B cell (primary cell): ENCODE results near the gene HS2ST1. TPM values are rescaled to one million over a fixed set of nuclear protein-coding genes. Genes with fewer than 3 reads are reported as not detected.

Experiments
- ATAC-seq: fragments of 200-7000 bp; cut with Tn5 transposase; one replicate; pipeline ENCODE4 v1.10.0; 2021; ENCODE audit warnings: low read depth, mild to moderate bottlenecking, moderate number of reproducible peaks, moderate library complexity
- CTCF ChIA-PET: fragments of 350-600 bp; sonication (Branson Sonifier 250); formaldehyde crosslinking; loops from one replicate; lab custom pipeline; 2021; ENCODE audit warnings: antibody characterized with exemption, inconsistent platforms; lab: Charles Lee
- POLR2A ChIA-PET: fragments of 350-600 bp; sonication (Branson Sonifier 250); formaldehyde crosslinking; loops from one replicate; lab custom pipeline; 2021; ENCODE audit warnings: antibody characterized with exemption; lab: Charles Lee
- DNase-seq: peaks from one replicate; pipeline ENCODE4 v3.0.0; 2013
- H2AFZ ChIP-seq: 2 replicates; pipeline ENCODE4 v1.6.1; 2012; ENCODE audit warnings: mild to moderate bottlenecking, low read depth, low read length; ENCODE audit not compliant: insufficient read depth, poor library complexity, severe bottlenecking
- H3K27ac ChIP-seq, 2 donors: 1 replicate in 1 of 2; 2 replicates in 1 of 2; pipeline ENCODE4 v1.5.1; 2012 to 2013; ENCODE audit warnings: low read length in 2 of 2, mild to moderate bottlenecking in 2 of 2, moderate library complexity in 1 of 2
- H3K27me3 ChIP-seq, 4 experiments: fragments of 200-600 bp in 1 of 4; sonication (generic) in 1 of 4; replicated peaks in 1 of 4; 1 replicate in 2 of 4; 2 replicates in 2 of 4; pipeline versions ENCODE4 v1.6.1 to v1.7.0; 2013 to 2016; ENCODE audit warnings: low read length in 3 of 4, mild to moderate bottlenecking in 2 of 4, mixed read lengths in 1 of 4, moderate library complexity in 1 of 4; ENCODE audit not compliant: insufficient read depth in 4 of 4, control insufficient read depth in 3 of 4; ENCODE audit errors: control extremely low read depth in 1 of 4
- H3K36me3 ChIP-seq, 2 experiments: replicated peaks in 1 of 2; 1 replicate in 1 of 2; 2 replicates in 1 of 2; pipeline versions ENCODE4 v1.6.1 to v1.7.1; 2013; ENCODE audit warnings: low read length in 1 of 2; ENCODE audit not compliant: insufficient read depth in 2 of 2, control insufficient read depth in 1 of 2; ENCODE audit errors: control extremely low read depth in 1 of 2, extremely low read depth in 1 of 2
- H3K4me1 ChIP-seq, 2 donors: fragments of 200-600 bp in 1 of 2; sonication (generic) in 1 of 2; 1 replicate in 1 of 2; 2 replicates in 1 of 2; pipeline versions ENCODE4 v1.5.1 to v1.6.1; 2013 to 2017; ENCODE audit warnings: low read length in 2 of 2; ENCODE audit not compliant: control insufficient read depth in 2 of 2, insufficient read depth in 2 of 2
- H3K4me2 ChIP-seq: replicated peaks from 2 replicates; pipeline ENCODE3; 2012; ENCODE audit warnings: mild to moderate bottlenecking, low read depth, low read length; ENCODE audit not compliant: poor library complexity, severe bottlenecking
- H3K4me3 ChIP-seq, 5 experiments: fragments of 200-600 bp in 1 of 5; sonication (generic) in 1 of 5; 1 replicate in 3 of 5; 2 replicates in 2 of 5; pipeline versions ENCODE4 v1.5.1 to v1.7.0; 2011 to 2016; ENCODE audit warnings: low read length in 4 of 5, mild to moderate bottlenecking in 4 of 5, low read depth in 2 of 5, control low read depth in 1 of 5, moderate library complexity in 1 of 5; ENCODE audit not compliant: insufficient read depth in 1 of 5; ENCODE audit errors: control extremely low read depth in 1 of 5, extremely low read depth in 1 of 5
- H3K79me2 ChIP-seq: fragments of 200-600 bp; sonication (generic); one replicate; pipeline ENCODE4 v1.6.0; 2016; ENCODE audit warnings: low read length; ENCODE audit not compliant: control insufficient read depth, insufficient read depth
- H3K9ac ChIP-seq: fragments of 200-600 bp; sonication (generic); 2 replicates; pipeline ENCODE4 v1.6.1; 2017; ENCODE audit warnings: mild to moderate bottlenecking, low read length, moderate library complexity
- H3K9me3 ChIP-seq, 3 donors: one replicate each; pipeline versions ENCODE4 v1.6.1 to v1.7.1; 2013; ENCODE audit warnings: low read length in 2 of 3; ENCODE audit not compliant: control insufficient read depth in 2 of 3, insufficient read depth in 1 of 3; ENCODE audit errors: control extremely low read depth in 1 of 3
- H4K20me1 ChIP-seq: 2 replicates; pipeline ENCODE4 v1.6.0; 2012; ENCODE audit warnings: mild to moderate bottlenecking, low read length; ENCODE audit not compliant: insufficient read depth, control insufficient read depth, poor library complexity, severe bottlenecking
- H3K27ac Mint-ChIP-seq: one replicate; pipeline ENCODE4 v1.8.0; 2021; ENCODE audit warnings: mixed read lengths
- H3K27me3 Mint-ChIP-seq: one replicate; pipeline ENCODE4 v1.8.0; 2021; ENCODE audit warnings: mixed read lengths
- H3K4me1 Mint-ChIP-seq: one replicate; pipeline ENCODE4 v1.8.0; 2021; ENCODE audit warnings: mixed read lengths
- H3K4me3 Mint-ChIP-seq: one replicate; pipeline ENCODE4 v1.8.0; 2021; ENCODE audit warnings: mixed read lengths
- H3K9me3 Mint-ChIP-seq: one replicate; pipeline ENCODE4 v1.8.0; 2022; ENCODE audit warnings: mixed read lengths; ENCODE audit not compliant: insufficient read depth
- EZH2 ChIP-seq: IDR thresholded peaks from 2 replicates; pipeline ENCODE4 v1.6.1; 2012; ENCODE audit warnings: borderline replicate concordance, low read depth, mild to moderate bottlenecking, moderate library complexity, low read length; ENCODE audit not compliant: insufficient read depth, poor library complexity, severe bottlenecking
- WGBS: methylation state at CpG from one replicate; pipeline ENCODE4 v1.1.5; 2013; ENCODE audit warnings: missing lambda C conversion rate; ENCODE audit not compliant: insufficient coverage; 5-methylcytosine and 5-hydroxymethylcytosine counted together
- intact Hi-C: fragments of 100-400 bp; cut with micrococcal nuclease; formaldehyde crosslinking; loops from one replicate; pipeline ENCODE4 v1.10.0; 2022
- polyA plus RNA-seq: library from polyadenylated mRNA; depleted of rRNA; stranded (reverse); fragments of >200 nt; gene quantifications from 2 replicates; pipeline ENCODE4 v1.2.3, GENCODE V29; 2012
- total RNA-seq, 2 donors: library from RNA; stranded (reverse); fragments of 120-200 nt in 1 of 2; gene quantifications; 1 replicate in 1 of 2; 2 replicates in 1 of 2; pipeline versions ENCODE4 v1.2.3 to v1.2.4, GENCODE V29; 2013 to 2022
- TF ChIP-seq, protein P1 (sequence below): fragments of 200-600 bp; IDR thresholded peaks from one replicate; pipeline ENCODE4 v1.8.0; 2022; ENCODE audit warnings: antibody characterized with exemption, mild to moderate bottlenecking

Gene HS2ST1
- total and polyA plus RNA-seq, 2 donors (not counting 1 experiment from before 2014, with no cell fraction given), result 3.0 to 16.9 TPM

DNA sequence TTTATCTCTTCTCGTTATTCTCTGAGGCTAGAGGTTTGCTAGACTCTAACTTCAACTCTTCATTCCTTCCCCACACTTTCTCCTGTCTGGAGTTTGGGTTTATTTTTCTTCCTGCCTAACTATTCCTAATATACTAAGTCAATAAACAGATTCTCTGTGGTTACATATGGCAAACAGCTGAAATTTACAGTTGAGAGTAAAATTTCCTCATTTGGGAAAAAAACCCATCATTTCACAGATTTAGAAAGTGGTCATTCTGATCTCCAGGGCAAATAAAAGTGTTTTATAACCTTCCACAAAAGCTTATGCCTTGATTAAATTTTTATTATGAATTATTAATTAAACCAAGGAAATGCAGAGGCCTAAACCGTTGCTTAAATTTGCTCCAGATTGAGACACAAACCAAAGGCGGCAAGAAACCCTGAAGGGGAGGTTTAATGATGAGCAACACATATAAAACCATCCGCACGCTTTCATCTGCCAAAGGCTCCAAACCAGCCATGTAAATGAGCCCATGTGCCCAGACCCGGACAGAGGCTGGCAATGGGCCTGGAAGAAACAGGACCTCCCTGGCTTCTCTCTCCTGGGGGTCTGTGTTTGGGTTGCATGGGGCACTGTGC lies 212.6 kb downstream of the HS2ST1 start:
- intact Hi-C loops, result no loop called here

DNA sequence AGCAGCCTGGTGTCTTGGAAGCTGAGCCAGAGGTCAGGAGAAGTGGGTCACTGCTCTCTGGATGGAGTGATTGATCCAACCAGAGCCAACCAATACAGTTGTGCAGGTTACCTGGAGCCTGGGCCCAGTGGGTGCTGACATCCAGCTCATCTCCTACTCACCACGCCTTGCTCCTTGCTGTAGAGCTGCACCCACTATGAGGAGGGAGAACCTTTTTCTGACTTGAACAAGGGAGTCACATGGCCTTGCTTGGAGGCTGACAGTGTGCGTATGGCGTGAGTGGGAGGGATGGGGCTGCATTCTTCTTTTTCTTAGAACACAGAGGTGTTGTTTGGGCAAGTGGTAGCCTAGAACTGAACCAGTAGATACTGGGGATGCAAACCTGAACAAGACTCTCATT lies 213.1 kb downstream of the HS2ST1 start:
- no peak overlapping the region for H3K9ac ChIP-seq
- CTCF ChIA-PET, result interaction anchor here (1.1 to 3.2 kb wide), 2 partner anchors 38 to 43 kb away, joined by 3 to 10 read pairs; no protein-coding TSS in a partner anchor
- no peak overlapping the region for H3K4me2 ChIP-seq
- Mint-ChIP-seq H3K27ac (no peak overlapping the region), H3K27me3 (peaks cover 18% of the 10 kb centered on the region), H3K4me3 (no peak overlapping the region), H3K4me1 (peaks cover 9% of the 10 kb centered on the region), H3K9me3 (no peaks in the 10 kb centered on the region)
- no peak for ATAC-seq
- TF ChIP-seq, protein P1, sequence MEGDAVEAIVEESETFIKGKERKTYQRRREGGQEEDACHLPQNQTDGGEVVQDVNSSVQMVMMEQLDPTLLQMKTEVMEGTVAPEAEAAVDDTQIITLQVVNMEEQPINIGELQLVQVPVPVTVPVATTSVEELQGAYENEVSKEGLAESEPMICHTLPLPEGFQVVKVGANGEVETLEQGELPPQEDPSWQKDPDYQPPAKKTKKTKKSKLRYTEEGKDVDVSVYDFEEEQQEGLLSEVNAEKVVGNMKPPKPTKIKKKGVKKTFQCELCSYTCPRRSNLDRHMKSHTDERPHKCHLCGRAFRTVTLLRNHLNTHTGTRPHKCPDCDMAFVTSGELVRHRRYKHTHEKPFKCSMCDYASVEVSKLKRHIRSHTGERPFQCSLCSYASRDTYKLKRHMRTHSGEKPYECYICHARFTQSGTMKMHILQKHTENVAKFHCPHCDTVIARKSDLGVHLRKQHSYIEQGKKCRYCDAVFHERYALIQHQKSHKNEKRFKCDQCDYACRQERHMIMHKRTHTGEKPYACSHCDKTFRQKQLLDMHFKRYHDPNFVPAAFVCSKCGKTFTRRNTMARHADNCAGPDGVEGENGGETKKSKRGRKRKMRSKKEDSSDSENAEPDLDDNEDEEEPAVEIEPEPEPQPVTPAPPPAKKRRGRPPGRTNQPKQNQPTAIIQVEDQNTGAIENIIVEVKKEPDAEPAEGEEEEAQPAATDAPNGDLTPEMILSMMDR, result no peak
- TF ChIP-seq EZH2, result no peak
- WGBS, result 100% methylated on average over 1 of the region's 3 CpGs
- no peak overlapping the region for H3K4me3 ChIP-seq
- H3K4me1 ChIP-seq, result peaks cover 5 to 11% of the 10 kb centered on the region in 2 donors
- no peaks in the 10 kb centered on the region for H4K20me1 ChIP-seq
- H2AFZ ChIP-seq, result no peak overlapping the region
- no peaks in the 10 kb centered on the region for H3K36me3 ChIP-seq
- POLR2A ChIA-PET, result no interaction called here
- H3K27me3 ChIP-seq, result peaks cover 0 to 27% (median 4%) of the 10 kb centered on the region in 4 experiments
- no peaks in the 10 kb centered on the region for H3K79me2 ChIP-seq
- no peak overlapping the region for H3K27ac ChIP-seq
- no peak for DNase-seq
- intact Hi-C loops, result no loop called here
- peaks cover 0 to 5% (median 0%) of the 10 kb centered on the region in 3 donors for H3K9me3 ChIP-seq

More for the DNA sequence above, 212.6 kb downstream of the HS2ST1 start:
- peaks cover 16% of the 10 kb centered on the region for H3K27me3 Mint-ChIP-seq
- Histone ChIP-seq H4K20me1 (no peaks in the 10 kb centered on the region), H3K9ac (no peak overlapping the region), H3K4me3 (no peak overlapping the region), H3K79me2 (no peaks in the 10 kb centered on the region), H3K27ac (no peak overlapping the region), H3K9me3 (peaks cover 0 to 3% (median 0%) of the 10 kb centered on the region in 3 donors), H2AFZ (no peak overlapping the region), H3K4me2 (no peak overlapping the region), H3K27me3 (peaks cover 0 to 22% (median 2%) of the 10 kb centered on the region in 4 experiments), H3K4me1 (peaks cover 0 to 6% of the 10 kb centered on the region in 2 donors), H3K36me3 (no peaks in the 10 kb centered on the region)
- 92% methylated on average over 3 of the region's 6 CpGs for WGBS
- H3K4me3 Mint-ChIP-seq, result no peak overlapping the region
- no peaks in the 10 kb centered on the region for H3K9me3 Mint-ChIP-seq
- ChIA-PET CTCF (interaction anchor here (0.9 to 3.2 kb wide), 3 partner anchors 38 to 166 kb away, joined by 3 to 10 read pairs (median 3); no protein-coding TSS in a partner anchor), POLR2A (no interaction called here)
- DNase-seq, result no peak
- H3K27ac Mint-ChIP-seq, result no peak overlapping the region
- TF ChIP-seq, protein P1, result no peak
- H3K4me1 Mint-ChIP-seq, result peaks cover 5% of the 10 kb centered on the region
- ATAC-seq, result no peak
